Measurements from ENCODE around the gene EBLN2. TPM values are rescaled to one million over a fixed set of nuclear protein-coding genes. Genes with fewer than 3 reads are reported as not detected.

Gene EBLN2
- total RNA-seq, 3 donors from 2014 or later (not counting 1 experiment from before 2014, with no cell fraction given) = 8.9 to 11.2 (median 11.0) TPM

DNA sequence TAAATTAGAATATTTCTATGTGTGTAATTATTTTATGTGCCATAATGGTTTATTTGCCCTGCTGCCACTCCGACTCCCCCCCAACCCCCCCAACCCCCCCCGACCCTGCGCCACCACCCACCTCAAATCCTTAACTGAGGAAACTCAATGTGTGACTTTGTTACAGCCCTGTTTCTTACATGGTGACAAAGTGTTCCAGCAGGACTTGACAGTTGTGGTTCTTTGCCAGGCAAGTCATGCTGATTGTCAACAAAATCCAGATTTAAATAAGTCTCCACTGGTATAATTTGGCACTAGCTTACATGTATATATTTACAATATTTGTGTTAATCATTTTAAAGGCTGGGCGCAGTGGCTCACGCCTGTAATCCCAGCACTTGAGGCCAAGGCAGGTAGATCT is 7.7 kb downstream of the EBLN2 start:
- no peak for ATAC-seq

DNA sequence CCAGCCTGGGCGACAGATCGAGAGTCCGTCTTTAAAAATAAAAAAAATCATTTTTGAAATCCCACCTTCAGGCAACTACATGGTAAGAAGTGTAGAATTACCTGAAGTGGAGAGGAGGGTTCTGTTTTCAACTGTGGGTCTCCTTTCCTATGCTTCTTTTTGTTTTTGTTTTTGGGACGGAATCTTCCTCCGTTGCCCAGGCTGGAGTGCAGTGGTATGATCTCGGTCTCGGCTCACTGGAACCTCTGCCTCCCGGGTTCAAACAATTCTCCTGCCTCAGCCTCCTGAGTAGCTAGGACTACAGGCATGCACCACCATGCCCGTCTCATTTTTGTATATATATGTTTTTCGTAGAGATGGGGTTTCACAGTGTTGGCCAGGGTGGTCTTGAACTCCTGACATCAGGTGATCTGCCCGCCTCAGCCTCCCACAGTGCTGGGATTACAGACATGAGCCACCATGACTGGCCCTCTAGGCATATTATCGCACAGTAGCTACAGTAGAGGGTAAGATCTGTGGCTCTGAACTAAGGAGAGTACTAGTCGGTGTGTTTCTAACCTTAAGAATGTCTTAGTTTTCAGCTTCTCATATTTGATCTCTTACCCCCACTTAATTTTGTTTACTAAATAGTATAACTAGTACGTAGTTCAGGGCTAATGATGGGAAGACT is 8.5 kb downstream of the EBLN2 start:
- H3K9me3 ChIP-seq (ENCODE audit: control insufficient read depth, insufficient read depth, low read length) = no peaks in the 10 kb centered on the region
- Mint-ChIP-seq H3K36me3 (peaks cover 6% of the 10 kb centered on the region), H3K4me1 (peaks cover 33 to 40% of the 10 kb centered on the region in 2 donors), H3K27ac (no peak overlapping the region), H3K27me3 (ENCODE audit: low read depth in 2 of 2) (no peaks in the 10 kb centered on the region), H3K9me3 (no peaks in the 10 kb centered on the region), H3K4me3 (no peak overlapping the region)
- peaks cover 18% of the 10 kb centered on the region for H3K4me1 ChIP-seq (ENCODE audit: control insufficient read depth, insufficient read depth, low read length)
- ATAC-seq (no peak), DNase-seq (no peak)
- H3K27me3 ChIP-seq (ENCODE audit: control insufficient read depth, insufficient read depth, low read length) = no peaks in the 10 kb centered on the region
- TF ChIP-seq, protein P1, sequence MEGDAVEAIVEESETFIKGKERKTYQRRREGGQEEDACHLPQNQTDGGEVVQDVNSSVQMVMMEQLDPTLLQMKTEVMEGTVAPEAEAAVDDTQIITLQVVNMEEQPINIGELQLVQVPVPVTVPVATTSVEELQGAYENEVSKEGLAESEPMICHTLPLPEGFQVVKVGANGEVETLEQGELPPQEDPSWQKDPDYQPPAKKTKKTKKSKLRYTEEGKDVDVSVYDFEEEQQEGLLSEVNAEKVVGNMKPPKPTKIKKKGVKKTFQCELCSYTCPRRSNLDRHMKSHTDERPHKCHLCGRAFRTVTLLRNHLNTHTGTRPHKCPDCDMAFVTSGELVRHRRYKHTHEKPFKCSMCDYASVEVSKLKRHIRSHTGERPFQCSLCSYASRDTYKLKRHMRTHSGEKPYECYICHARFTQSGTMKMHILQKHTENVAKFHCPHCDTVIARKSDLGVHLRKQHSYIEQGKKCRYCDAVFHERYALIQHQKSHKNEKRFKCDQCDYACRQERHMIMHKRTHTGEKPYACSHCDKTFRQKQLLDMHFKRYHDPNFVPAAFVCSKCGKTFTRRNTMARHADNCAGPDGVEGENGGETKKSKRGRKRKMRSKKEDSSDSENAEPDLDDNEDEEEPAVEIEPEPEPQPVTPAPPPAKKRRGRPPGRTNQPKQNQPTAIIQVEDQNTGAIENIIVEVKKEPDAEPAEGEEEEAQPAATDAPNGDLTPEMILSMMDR (IDR thresholded peaks at IDR 0.05) = no peak
- no peak overlapping the region for H3K27ac ChIP-seq (ENCODE audit: low read length)
- WGBS (ENCODE audit: insufficient coverage) = 95% methylated on average over 9 of the region's 14 CpGs
- intact Hi-C loops (cut with micrococcal nuclease) = no loop called here
- peaks cover 12% of the 10 kb centered on the region for H3K36me3 ChIP-seq (ENCODE audit: control insufficient read depth, insufficient read depth, low read length)
- H3K4me3 ChIP-seq (ENCODE audit: low read length) = no peak overlapping the region

More for the DNA sequence above, 7.7 kb downstream of the EBLN2 start:
- no peaks in the 10 kb centered on the region for H3K9me3 Mint-ChIP-seq
- H3K27me3 Mint-ChIP-seq (ENCODE audit: low read depth in 2 of 2) = no peaks in the 10 kb centered on the region
- Histone ChIP-seq H3K4me3 (ENCODE audit: low read length) (no peak overlapping the region), H3K4me1 (ENCODE audit: control insufficient read depth, insufficient read depth, low read length) (peaks cover 13% of the 10 kb centered on the region), H3K27me3 (ENCODE audit: control insufficient read depth, insufficient read depth, low read length) (no peaks in the 10 kb centered on the region), H3K36me3 (ENCODE audit: control insufficient read depth, insufficient read depth, low read length) (peaks cover 18% of the 10 kb centered on the region), H3K27ac (ENCODE audit: low read length) (no peak overlapping the region), H3K9me3 (ENCODE audit: control insufficient read depth, insufficient read depth, low read length) (no peaks in the 10 kb centered on the region)
- TF ChIP-seq, protein P1 (IDR thresholded peaks at IDR 0.05) = no peak
- H3K4me1 Mint-ChIP-seq = peaks cover 26 to 33% of the 10 kb centered on the region in 2 donors
- intact Hi-C loops (cut with micrococcal nuclease) = no loop called here
- no peak overlapping the region for H3K27ac Mint-ChIP-seq
- DNase-seq = no peak
- 88% methylated on average over 2 of the region's 5 CpGs for WGBS (ENCODE audit: insufficient coverage)
- peaks cover 14% of the 10 kb centered on the region for H3K36me3 Mint-ChIP-seq
- no peak overlapping the region for H3K4me3 Mint-ChIP-seq

DNA sequence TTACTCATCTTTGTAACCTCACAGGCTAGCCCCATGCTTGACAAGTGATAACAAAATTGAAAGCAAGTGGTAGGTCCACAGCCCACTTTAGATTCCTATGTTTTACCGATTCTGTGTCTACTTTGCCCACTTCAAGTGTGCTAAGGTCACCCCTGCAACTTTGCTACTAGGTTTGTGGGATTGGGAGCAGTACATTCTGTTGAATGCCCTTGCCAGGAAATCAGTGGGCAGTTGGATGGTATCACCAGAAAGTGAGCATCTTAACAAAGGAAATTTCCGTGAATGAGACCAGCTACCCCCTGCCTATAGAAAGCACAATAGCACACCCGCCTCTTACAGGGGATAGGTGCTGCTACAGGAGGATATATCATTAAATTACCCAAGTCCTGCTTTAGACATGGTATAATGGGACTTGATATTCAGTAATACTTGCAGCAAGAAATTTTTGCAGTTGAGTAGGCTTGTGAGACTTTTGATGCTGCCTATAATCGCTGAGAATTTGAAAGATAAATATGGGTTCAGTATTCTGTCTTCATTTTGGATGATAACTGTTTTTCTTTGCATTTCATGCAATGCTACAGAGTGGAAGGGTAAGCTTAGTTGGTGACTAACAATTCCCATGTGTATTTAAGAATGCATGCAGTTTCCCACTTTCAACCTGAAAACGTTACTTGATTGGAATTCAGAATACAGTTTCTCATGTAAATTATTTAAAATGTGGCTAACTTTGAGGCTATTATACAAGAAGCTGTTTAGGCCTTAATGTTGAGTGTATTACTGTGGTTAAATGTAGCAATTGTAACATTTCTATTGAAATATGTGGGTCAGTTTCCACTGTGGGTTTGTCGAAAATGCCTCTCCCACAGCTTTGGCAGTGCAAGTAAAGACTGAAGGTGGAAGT is 9.5 kb downstream of the EBLN2 start:
- Mint-ChIP-seq H3K27me3 (ENCODE audit: low read depth in 2 of 2) (no peaks in the 10 kb centered on the region), H3K27ac (peak overlapping the region; percentile 16 to 51), H3K4me3 (no peak overlapping the region), H3K36me3 (no peaks in the 10 kb centered on the region), H3K4me1 (peaks cover 36 to 43% of the 10 kb centered on the region in 2 donors), H3K9me3 (no peaks in the 10 kb centered on the region)
- intact Hi-C loops (cut with micrococcal nuclease) = no loop called here
- DNase-seq (no peak), ATAC-seq (no peak)
- Histone ChIP-seq H3K27ac (ENCODE audit: low read length) (no peak overlapping the region), H3K36me3 (ENCODE audit: control insufficient read depth, insufficient read depth, low read length) (peaks cover 6% of the 10 kb centered on the region), H3K27me3 (ENCODE audit: control insufficient read depth, insufficient read depth, low read length) (no peaks in the 10 kb centered on the region), H3K4me3 (ENCODE audit: low read length) (no peak overlapping the region), H3K4me1 (ENCODE audit: control insufficient read depth, insufficient read depth, low read length) (peaks cover 18% of the 10 kb centered on the region), H3K9me3 (ENCODE audit: control insufficient read depth, insufficient read depth, low read length) (no peaks in the 10 kb centered on the region)
- WGBS (ENCODE audit: insufficient coverage) = 59% methylated on average over 3 of the region's 6 CpGs
- TF ChIP-seq, protein P1 (IDR thresholded peaks at IDR 0.05) = no peak
